Body of pancreas (tissue), 4 donors: Measurements from ENCODE around the gene DMAC2. TPM values are rescaled to one million over a fixed set of nuclear protein-coding genes. Genes with fewer than 3 reads are reported as not detected.

Experiments
- ATAC-seq: fragments of 150-250 bp; one replicate; pipeline ENCODE4 v1.9.1; 2016
- DNase-seq, 4 donors: peaks; one replicate each; pipeline ENCODE4 v3.0.0-alpha.2; 2019
- H3K27ac ChIP-seq, 4 donors: fragments of 200-600 bp; sonication (generic); 1 replicate in 3 of 4; 2 replicates in 1 of 4; pipeline versions ENCODE4 v1.5.1 to v1.6.1; 2016 to 2019; ENCODE audit warnings: mild to moderate bottlenecking in 1 of 4, mixed read lengths in 1 of 4, moderate library complexity in 1 of 4
- H3K27me3 ChIP-seq, 2 donors: fragments of 200-600 bp; sonication (generic); one replicate each; pipeline ENCODE4 v1.6.0; 2016; ENCODE audit warnings: mild to moderate bottlenecking in 1 of 2
- H3K36me3 ChIP-seq, 2 donors: fragments of 200-600 bp; sonication (generic); replicated peaks in 1 of 2; 2 replicates each; pipeline ENCODE4 v1.5.1; 2016; ENCODE audit warnings: low read depth in 2 of 2; ENCODE audit not compliant: insufficient read depth in 1 of 2
- H3K4me1 ChIP-seq: fragments of 200-600 bp; sonication (generic); one replicate; pipeline ENCODE4 v1.6.0; 2016
- H3K4me3 ChIP-seq, 2 donors: fragments of 200-600 bp; sonication (generic); 1 replicate in 1 of 2; 2 replicates in 1 of 2; pipeline ENCODE4 v1.5.1; 2016 to 2019
- H3K9me3 ChIP-seq, 3 donors: fragments of 200-600 bp; sonication (generic); 1 replicate in 2 of 3; 2 replicates in 1 of 3; pipeline ENCODE4 v1.5.1; 2016
- CTCF ChIP-seq, 7 experiments: fragments of 450-650 bp in 4 of 7; fragments of 200-600 bp in 3 of 7; sonication (generic) in 3 of 7; IDR thresholded peaks; one replicate each; pipeline ENCODE4 v1.5.1; 2016 to 2019; ENCODE audit warnings: antibody characterized with exemption in 7 of 7
- POLR2A ChIP-seq, 3 donors: fragments of 450-650 bp; IDR thresholded peaks; one replicate each; pipeline ENCODE4 v1.6.1; 2016; ENCODE audit warnings: antibody characterized with exemption in 3 of 3, mild to moderate bottlenecking in 2 of 3
- WGBS, 2 donors: methylation state at CpG; one replicate each; pipeline ENCODE4 v1.1.5; 2017; 5-methylcytosine and 5-hydroxymethylcytosine counted together
- intact Hi-C: fragments of 100-400 bp; cut with DNase I; formaldehyde crosslinking; loops from one replicate; pipeline ENCODE4 v1.15.1; 2023
- total RNA-seq, 2 donors: library from RNA; depleted of rRNA; stranded (reverse); fragments of >200 nt; gene quantifications; one replicate each; pipeline ENCODE4 v1.1.0, GENCODE V29; 2016

Gene DMAC2
- total RNA-seq, 2 donors from 2014 or later = 13.5 to 45.5 TPM

GRCh38 chr19:41401483-41401882 is 38.2 kb downstream of the DMAC2 start:
- TF ChIP-seq POLR2A (IDR thresholded peaks at IDR 0.05) = no peak
- no peak for TF ChIP-seq CTCF (IDR thresholded peaks at IDR 0.05)
- DNase-seq (no peak), ATAC-seq (no peak)
- Histone ChIP-seq H3K27me3 (no peaks in the 10 kb centered on the region), H3K4me1 (peaks cover 27% of the 10 kb centered on the region), H3K27ac (no peak overlapping the region), H3K9me3 (no peaks in the 10 kb centered on the region), H3K36me3 (no peaks in the 10 kb centered on the region), H3K4me3 (no peak overlapping the region)
- intact Hi-C loops = no loop called here
- 69 to 78% methylated on average over 4 of the region's 4 CpGs for WGBS, 2 donors

DNA sequence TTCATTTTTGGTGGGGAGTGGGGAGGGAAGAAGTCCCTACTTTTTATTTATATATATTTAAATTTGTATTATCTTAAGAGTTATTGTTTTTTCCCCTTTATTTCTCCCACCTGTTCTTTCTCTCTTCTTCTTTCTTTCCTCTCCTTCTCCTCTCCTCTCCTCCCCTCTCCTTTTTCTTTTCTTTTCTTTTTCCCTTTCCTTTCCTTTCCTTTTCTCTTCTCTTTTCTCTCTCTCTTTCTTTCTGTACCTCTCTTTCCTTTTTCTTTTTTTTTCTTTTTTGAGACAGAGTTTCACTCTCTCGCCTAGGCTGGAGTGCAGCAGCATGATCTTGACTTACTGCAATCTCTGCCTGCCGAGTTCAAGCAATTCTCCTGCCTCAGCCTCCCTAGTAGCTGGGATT is 40.2 kb downstream of the DMAC2 start:
- intact Hi-C loops = no loop called here
- H3K9me3 ChIP-seq = no peaks in the 10 kb centered on the region
- ATAC-seq = no peak
- H3K27ac ChIP-seq = no peak overlapping the region
- DNase-seq = no peak
- H3K4me1 ChIP-seq = peaks cover 33% of the 10 kb centered on the region
- TF ChIP-seq POLR2A (IDR thresholded peaks at IDR 0.05) = no peak
- TF ChIP-seq CTCF (IDR thresholded peaks at IDR 0.05) = no peak
- H3K4me3 ChIP-seq = no peak overlapping the region
- H3K27me3 ChIP-seq = no peaks in the 10 kb centered on the region
- 87 to 100% methylated on average over 2 of the region's 2 CpGs for WGBS, 2 donors
- no peaks in the 10 kb centered on the region for H3K36me3 ChIP-seq

- no peak for DNase-seq
- Histone ChIP-seq H3K27ac (no peak overlapping the region), H3K27me3 (no peaks in the 10 kb centered on the region), H3K9me3 (no peaks in the 10 kb centered on the region), H3K4me3 (no peak overlapping the region), H3K36me3 (no peaks in the 10 kb centered on the region), H3K4me1 (peaks cover 33% of the 10 kb centered on the region)
- no peak for ATAC-seq
- no peak for TF ChIP-seq POLR2A (IDR thresholded peaks at IDR 0.05)
- TF ChIP-seq CTCF (IDR thresholded peaks at IDR 0.05) = no peak
- intact Hi-C loops = no loop called here
- 46 to 51% methylated on average over 3 of the region's 3 CpGs for WGBS, 2 donors
These were observed 40.6 kb downstream of the DMAC2 start for GRCh38 chr19:41399091-41399490.

DNA sequence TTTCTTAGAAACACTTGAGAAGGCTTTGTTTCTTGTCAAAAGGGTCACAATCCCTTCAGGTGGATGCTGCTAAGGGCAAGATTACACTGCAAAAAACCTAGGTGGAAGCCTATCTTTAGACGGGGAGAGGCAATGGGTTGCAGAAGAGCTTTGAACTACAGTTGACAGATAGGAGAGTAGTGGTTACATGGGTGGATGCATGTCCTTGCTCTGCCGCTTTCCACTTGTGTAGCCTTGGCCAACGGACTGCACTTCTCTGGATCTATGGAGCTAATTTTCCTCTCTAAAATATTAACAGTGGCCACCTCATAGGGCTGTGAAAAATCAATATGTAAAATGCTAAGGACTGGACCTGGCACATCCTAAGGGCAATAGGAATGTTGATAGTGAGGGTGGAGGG is 41.1 kb downstream of the DMAC2 start:
- H3K27ac ChIP-seq = no peak overlapping the region

More for the DNA sequence above, 41.1 kb downstream of the DMAC2 start:
- intact Hi-C loops = no loop called here
- Histone ChIP-seq H3K4me3 (peak overlapping the region; percentile 96 to 97), H3K36me3 (no peaks in the 10 kb centered on the region), H3K4me1 (peaks cover 32% of the 10 kb centered on the region), H3K9me3 (no peaks in the 10 kb centered on the region), H3K27me3 (no peaks in the 10 kb centered on the region)
- ATAC-seq (no peak), DNase-seq (no peak)
- no peak for TF ChIP-seq POLR2A (IDR thresholded peaks at IDR 0.05)
- TF ChIP-seq CTCF (IDR thresholded peaks at IDR 0.05) = no peak
- WGBS, 2 donors = 9 to 30% methylated on average over 3 of the region's 3 CpGs
